ENCODE results near the gene LY6G6D.

- TF ChIP-seq EZH2phosphoT487 (IDR thresholded peaks at IDR 0.05; ENCODE audit: borderline replicate concordance, low read length) (no peak), CTCF (IDR thresholded peaks at IDR 0.05; ENCODE audit: low read depth, low read length, poor library complexity, severe bottlenecking) (no peak)
Measured at GRCh38 chr6:31723980-31724691, 9.0 kb downstream of the LY6G6D start.
